ENCODE data around the gene CELF5.
"Not testable (repeated sequence)": the region's sequence is repeated elsewhere in the genome, so short reads cannot be mapped to it uniquely, and the experiment has no call there.

CELF5 gene

DNA sequence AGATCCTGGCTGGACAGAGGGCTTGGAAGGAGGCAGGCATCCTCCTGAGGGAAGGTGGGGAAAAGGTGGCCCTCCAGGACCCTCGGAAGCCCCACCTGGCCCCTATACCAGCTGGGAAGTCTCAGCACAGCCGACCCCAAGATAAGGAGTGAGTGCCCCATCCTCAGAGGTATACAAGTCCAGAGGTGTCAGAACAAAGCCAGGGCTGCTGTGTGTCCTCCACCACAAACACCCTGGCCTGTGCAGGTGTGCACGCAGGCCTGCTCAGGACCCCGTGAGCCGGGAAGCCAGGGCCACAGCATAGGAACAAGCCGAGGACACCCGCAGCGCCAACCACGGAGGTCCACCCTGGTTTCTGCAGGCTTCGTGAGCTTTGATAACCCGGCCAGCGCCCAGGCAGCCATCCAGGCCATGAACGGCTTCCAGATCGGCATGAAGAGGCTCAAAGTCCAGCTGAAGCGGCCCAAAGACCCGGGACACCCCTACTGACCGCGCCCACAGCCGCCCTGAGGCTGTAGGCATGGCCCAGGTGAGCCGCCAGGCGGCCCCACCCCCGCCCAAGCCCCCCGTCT lies 68.6 kb downstream of the CELF5 start:
- DNase-seq (ENCODE audit: low spot score): no peak

DNA sequence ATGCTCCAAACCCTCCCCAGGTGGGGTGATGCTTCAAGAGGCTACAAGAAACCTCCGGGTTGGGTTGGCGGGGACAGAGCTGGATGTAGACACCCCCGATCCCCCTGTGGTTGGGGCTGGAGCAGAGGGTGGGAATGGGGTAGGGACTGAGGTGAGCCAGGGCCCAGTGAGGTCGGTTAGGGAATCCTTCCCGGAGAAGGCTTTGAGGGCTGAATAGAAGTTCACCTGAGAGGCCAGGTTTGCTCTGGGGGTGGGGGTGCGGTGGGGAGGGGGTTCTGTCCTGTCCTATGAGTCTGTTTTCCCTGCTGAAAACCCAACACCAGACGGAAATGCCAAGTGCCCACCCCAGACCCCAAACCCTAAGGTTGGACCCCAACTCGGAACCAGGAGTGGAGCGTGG lies 69.1 kb downstream of the CELF5 start:
- no peak for DNase-seq (ENCODE audit: low spot score)

DNA sequence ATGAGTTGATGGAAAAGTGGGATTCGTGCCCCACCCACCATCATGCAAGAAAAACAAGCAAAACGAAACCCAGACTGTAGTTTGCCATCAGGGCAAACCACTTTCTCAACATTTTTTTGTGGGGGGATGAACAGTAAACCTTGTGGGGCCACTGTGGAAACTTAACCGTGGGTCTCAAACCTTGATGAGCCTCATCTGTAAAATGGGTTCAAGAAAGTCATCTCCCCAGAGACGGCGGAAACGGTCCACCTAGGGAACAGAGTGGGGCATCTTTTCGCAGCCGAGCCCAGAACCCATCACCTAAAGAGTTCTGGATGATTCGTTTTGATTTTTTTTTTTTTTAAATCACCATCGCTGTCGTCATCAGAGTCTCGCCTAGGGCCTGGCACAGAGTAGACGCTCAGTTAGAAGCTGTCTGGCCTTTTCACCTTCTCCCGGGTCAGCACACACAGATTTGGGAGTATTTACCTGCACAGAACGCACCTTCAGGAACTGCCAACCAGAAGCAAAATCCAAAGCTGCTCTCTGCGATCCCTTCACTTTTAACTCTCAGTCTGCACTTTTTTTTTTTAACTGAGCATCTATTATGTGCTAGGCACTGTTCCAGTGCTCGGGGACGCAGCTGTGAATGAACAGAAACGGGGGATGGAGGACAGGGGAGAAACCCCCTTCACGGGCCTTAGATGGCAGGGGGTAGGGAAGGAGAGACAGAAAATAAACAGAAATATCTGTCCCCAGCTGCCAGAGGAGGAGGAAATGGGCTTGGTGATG lies 69.8 kb downstream of the CELF5 start:
- DNase-seq (ENCODE audit: low spot score): no peak

DNA sequence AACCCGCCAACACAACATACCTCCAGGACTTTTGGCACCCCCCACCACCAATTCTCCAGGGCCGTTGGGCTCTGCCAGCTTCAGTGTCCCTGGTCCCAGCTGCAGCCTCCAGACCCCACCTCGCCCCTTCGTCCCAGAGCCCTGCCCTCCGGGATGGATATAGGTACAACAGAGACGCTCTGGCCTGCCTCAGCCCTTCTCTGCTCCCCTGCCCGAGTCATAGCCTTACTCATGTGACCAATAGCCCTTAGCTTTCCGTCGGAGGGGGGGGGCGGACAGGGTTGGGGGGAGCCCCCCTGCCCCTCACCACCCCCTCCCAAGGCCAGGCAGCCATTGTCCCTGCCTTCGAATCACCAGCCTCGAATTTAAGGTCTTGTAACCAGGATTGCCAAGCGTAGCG lies 71.1 kb downstream of the CELF5 start:
- no peak for DNase-seq (ENCODE audit: low spot score)

DNA sequence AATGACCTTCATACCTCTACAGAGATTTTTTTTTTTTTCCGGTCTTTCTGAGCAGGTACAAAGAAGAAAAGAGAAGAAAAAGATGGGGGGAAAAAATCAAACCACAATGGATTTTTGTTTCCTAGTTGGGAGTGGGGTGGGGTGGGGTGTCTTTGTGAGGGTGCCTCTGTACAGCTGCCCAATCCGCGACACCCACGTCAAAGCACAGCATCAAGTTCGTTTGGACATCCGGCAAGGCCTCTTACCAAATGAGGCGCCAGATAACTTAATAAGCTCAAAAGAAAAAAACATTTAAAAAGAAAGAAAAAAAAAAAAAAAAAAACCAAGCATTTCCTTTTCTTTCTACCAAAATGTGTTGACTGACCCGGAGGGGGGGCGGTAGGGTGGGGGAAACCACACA lies 71.6 kb downstream of the CELF5 start:
- no peak for DNase-seq (ENCODE audit: low spot score)

DNA sequence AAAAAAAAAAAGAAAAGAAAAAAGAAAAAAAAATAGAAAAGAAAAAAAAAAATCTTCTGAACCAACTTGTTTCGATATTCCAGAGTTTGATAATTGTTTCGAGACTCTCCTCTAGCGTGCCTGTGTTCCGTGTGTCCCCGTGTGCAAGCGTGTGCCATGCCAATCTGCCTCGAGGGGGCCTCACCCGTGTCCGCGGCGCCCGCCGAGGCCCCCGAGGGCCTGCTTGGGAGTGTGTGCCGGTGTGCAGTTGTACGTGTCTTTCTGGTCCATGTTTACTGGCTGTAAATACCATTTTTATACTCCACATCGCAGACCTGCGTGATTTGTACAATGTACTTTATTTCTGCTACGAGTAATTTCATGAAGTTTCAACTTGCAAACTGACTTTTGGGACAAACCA lies 72.0 kb downstream of the CELF5 start:
- DNase-seq (ENCODE audit: low spot score): no peak

DNA sequence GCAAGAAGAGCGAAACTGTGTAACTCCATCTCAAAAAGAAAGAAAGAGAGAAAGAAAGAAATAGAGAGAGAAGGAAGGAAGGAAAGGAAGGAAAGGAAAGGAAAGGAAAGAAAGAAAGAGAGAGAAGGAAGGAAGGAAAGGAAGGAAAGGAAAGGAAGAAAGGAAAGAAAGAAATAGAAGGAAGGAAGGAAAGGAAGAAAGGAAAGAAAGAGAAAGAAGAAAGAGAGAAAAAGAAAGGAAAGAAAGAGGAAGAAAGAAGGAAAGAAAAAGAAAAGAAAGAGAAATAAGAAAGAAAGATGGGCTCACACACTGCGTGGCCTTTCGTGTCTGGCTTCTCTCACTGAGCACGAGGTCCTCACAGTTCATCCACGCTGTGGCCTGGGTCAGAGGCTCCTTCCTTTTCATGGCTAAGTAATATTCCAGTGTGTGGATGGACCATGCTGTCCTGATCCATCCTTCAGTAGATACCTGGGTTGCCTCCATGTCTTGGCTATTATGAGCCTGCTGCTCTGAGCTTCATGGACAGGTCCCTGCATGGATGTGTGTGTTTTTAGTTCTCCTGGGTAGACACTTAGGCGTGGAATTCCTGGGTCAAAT lies 74.5 kb downstream of the CELF5 start:
- no peak for DNase-seq (ENCODE audit: low spot score)

DNA sequence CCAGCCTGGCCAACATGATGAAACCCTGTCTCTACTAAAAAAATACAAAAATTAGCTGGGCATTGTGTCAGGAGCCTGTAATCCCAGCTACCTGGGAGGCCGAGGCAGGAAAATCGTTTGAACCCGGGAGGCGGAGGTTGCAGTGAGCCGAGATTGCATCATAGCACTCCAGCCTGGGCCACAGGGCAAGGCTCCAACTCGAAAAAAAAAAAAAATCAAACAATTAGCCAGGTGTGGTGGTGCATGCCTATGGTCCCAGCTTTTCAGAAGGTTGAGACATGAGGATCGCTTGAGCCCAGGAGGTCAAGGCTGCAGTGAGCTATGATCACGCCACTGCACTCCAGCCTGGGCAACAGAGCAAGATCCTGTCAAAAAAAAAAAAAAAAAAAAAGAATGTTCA lies 76.1 kb downstream of the CELF5 start:
- DNase-seq (ENCODE audit: low spot score): not testable (repeated sequence)

DNA sequence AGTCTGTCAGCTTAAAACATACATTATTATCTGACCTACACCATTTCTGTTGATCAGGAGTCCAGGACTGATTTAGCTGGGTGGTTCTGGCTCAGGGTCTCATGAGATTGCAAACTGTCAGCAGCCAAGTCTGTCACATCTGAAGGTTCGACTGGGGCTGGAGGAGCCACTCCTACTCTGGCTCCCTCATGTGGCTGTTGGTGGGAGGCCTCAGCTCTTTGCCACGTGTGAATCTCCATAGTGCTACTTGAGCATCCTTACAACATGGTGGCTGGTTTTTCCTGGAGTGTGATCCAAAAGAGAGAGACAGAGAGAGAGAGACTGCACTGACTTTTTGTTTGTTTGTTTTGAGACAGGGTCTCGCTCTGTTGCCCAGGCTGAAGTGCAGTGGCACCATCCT lies 78.3 kb downstream of the CELF5 start:
- DNase-seq (ENCODE audit: low spot score): peak; percentile 54

DNA sequence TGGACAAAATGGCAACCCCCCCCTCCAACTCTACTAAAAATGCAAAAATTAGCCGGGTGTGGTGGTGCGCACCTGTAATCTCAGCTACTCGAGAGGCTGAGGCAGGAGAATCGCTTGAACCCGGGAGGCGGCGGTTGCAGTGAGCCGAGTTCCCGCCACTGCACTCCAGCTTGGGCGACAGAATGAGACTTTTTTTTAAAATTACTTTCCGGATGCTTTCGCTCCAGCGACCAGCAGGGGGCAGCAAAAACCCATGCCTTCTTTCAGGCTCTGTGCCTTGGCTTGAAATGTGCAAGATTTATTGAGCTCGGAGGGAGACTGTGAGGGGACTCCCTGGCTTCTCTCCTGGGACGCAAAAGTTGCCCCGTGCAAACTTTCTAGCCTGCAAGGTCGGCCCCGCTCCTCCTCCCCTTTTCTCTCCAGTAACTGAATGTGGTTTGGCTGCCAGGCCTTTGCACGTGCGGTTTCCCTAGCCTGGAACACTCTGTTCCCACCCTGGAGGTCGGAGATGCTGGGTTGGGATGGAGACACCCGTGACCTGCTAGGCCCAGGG lies 80.5 kb downstream of the CELF5 start:
- peak; percentile 68 for DNase-seq (ENCODE audit: low spot score)

DNA sequence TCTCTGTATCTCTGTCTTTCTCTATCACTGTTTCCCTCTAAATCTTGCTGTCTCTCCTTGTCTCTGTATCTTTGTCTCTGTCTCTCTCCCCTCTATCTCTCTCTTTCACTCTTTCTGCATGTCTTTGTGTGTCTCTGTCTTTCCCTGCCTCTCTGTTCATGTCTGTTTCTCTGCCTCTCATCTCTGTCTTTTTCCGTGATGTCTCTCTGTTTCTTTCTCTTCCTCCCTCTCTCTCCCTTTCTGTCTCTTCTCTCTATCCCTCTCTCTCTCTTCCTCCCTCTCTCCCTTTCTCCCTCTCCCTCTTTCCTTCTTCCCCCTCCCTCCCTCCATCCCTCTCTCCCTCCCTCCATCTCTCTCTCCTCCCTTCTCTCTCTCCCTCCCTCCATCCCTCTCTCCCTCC lies 85.3 kb downstream of the CELF5 start:
- no peak for DNase-seq (ENCODE audit: low spot score)

DNA sequence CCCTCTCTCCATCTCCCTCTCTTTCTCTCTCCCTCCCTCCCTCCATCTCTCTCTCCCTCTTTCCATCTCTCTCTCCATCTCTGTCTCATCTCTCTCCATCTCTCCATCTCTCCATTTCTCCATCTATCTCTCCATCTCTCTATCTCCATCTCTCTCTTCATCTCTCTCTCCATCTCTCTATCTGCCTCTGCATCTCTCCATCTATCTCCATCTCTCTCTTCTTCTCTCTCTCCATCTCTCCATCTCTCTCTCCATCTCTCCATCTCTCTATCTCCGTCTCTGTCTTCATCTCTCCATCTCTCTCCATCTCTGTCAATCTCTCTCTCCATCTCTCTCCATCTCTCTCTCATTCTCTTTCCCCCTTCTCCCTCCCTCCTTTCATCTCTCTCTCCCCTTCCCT lies 85.8 kb downstream of the CELF5 start:
- no peak for DNase-seq (ENCODE audit: low spot score)

DNA sequence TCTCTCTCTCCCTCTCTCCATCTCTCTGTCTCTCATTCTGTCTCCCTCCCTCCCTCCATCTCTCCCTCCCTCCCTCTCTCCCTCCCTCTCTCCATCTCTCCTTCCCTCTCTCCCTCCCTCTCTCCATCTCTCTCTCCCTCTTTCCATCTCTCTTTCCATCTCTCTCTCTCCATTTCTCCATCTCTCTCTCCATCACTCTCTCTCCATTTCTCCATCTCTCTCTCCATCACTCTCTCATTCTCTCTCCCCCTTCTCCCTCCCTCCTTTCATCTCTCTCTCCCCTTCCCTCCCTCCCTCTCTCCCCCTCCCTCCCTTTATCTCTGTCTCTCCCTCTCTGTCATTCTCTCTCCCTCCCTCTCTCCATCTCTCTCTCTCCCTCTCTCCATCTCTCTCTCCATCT lies 86.2 kb downstream of the CELF5 start:
- DNase-seq (ENCODE audit: low spot score): no peak

DNA sequence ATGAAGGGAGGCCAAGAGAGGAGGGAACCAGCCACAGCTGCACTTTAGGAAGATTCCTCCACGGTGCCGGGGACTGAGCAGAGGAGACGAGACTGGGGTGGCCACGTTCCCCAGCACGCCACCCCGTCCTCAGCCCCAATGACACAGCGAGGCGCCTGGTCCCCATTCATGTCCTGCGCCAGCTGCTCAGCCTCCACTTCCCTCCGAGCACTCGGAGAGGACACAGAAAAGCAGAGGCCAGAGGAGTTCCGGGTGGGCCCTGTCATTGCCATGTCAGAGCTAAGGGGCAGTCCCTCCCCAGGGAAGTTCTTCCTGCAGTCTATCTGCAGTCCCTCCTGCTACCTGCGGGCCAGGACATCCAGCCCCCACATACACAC lies 88.7 kb downstream of the CELF5 start:
- DNase-seq (ENCODE audit: low spot score): no peak

DNA sequence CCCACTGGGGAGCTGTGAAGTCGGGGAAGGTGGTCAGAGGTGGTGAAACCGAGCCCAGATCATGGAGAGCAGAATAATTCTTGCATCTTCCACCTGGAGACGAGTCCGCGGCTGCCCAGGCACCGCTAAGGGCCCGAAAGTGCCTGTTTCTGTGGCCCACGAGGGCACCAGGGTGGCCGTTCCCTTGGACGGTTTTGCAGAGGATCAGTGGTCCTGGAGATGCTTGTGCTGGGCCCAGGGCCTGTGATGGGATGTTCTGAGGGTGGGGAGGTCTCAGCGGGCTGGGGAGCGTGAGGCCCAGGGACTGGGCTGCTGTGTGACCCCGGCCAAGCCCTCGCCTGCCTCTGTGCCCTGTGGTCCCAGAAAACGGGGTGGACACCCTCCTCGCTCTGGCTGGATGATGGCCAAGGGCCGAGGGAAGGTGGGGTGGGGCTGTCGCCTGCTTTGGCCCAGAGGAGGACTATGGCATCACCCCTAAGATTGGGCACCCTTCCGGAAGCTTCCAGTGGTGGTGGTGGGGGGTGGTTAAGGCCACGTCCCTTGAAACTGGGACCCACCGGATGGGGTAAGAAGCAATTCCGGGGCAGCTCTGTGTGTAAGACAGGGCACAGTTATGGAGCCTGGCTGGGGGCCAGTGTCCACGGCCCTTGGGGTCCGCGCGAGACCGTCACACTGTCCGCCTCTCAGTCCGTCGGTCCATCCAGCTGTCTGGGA lies 90.7 kb downstream of the CELF5 start:
- DNase-seq (ENCODE audit: low spot score): no peak

DNA sequence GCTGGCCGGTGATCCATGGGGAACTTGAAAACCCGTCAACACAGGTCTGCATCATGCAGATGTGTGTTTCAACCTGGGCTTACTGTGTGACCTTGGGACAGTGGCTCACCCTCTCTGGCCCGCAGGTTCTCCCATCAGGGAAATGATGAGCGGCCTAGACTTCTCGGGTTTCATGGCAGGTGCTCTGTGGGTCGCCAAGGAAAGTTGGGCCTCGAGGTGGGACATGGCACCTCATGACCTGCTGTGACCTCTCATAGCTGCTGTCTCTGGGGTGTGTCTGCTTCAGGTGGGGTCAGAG lies 91.2 kb downstream of the CELF5 start:
- DNase-seq (ENCODE audit: low spot score): no peak

DNA sequence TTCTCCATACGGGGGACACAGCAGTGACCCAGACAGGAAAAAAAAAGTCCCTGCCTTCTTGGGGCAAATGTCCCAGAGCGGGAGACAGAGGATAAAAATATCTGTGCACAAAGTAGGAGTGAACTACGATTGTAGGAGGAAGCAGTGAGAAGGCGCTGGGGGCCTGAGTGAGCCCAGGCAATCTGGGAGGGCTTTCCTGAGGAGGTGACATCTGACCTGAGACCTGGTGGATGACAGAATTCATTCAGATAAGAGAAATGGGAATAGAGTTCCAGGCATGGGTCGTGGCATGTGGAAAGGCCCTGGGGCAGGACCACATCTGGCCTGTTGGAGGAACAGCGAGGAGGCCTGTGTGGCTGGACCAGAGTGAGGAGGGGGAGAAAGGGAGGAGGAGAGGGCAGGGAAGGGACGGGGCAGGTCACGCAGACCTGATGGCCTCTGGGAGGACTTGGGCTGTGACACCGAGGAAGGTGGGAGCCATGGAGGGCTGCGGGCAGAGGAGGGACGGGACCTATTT lies 91.7 kb downstream of the CELF5 start:
- no peak for DNase-seq (ENCODE audit: low spot score)

DNA sequence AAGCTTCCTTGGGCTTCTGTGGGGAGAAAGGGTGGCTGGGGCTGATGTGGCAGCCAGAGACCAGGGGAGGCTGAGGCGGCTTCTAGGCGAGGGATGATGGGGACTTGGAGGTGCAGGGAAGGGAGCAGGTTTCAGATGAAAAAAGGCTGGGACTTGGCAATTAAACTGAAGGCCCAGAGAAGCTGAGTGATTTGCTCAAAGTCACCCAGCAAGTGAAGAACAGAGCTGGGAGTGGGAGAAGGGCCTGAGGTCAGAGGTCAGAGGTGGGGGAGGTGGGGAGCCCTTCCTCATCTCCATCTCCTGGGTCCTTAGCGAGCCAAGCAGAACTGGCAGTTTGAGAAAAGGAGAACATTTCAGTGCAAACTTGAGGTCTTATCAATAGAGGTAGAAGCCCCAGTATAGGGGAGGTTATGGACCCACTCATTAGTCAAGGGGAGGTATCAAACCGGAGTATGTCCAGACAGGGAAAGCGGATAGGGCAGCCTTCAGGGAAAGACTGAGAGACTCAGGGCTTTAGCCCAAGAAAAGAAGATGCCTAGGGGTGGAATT lies 92.3 kb downstream of the CELF5 start:
- no peak for DNase-seq (ENCODE audit: low spot score)

DNA sequence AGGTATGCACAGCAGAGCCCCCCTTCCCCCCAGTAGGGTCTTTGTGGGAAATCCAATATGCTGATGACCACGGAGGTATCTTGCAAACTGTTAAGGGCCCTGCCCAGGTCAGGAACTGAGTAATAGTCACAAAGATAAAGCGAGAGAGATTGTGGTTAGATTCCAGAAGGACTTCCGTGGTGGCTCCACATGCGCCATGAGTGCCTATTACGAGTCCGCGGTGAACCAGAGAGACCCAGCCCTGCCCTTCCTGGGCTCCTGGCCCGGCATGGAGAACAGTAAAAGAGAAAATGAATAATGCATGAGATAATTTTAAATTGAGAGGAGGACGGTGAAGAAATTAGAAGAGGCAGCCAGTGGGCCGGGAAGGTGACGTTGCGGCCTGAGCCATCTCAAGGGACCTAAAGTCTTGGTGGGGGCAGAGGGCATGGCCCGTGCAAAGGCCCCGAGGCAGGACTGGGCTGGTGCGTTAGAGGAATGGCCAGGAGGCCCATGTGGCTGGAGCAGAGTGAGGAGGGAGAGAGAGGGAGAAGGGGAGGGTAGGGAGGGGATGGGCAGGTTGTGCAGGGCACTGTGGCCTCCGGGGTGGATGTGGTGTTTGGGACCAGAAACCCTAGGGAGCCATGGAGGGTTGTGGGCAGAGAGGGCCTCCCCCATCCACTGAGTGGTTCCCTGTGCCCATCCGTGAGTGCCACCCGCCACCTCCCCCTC lies 95.3 kb downstream of the CELF5 start:
- DNase-seq (ENCODE audit: low spot score): no peak

DNA sequence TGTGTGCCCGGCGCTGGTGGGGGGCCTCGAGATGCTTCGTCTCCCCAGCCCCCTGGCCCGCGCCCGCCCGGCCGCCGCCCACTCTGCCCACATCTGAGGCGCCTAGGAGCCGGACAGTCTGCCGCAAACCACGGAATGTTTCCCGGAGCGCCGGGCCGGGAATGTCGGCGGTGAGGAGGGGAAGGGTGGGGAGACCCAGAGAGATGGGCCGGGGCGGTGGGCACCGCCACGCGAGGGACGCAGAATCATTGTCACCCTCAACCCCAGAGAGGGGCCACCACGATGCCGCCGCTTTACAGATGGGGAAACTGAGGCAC lies 95.9 kb downstream of the CELF5 start:
- no peak for DNase-seq (ENCODE audit: low spot score)

DNA sequence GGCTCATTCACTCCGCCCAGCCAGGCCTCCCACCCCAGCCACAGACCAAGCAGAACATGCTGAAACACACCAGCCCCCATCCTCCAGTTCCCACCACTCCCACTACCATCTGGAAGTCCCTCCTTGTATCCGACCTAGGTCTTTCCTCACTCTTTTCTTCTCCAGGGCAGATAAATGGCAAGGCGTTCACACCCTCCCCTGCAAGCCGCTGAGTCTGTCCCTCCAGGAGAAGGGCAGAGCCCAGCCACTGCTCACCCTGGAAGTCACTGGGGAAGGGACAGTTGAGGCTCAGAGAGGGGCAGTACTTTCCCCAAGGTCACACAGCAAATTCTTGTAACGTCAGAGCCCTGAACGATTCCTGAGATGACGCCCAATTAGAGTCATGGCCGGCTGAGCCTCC lies 96.4 kb downstream of the CELF5 start:
- no peak for DNase-seq (ENCODE audit: low spot score)

DNA sequence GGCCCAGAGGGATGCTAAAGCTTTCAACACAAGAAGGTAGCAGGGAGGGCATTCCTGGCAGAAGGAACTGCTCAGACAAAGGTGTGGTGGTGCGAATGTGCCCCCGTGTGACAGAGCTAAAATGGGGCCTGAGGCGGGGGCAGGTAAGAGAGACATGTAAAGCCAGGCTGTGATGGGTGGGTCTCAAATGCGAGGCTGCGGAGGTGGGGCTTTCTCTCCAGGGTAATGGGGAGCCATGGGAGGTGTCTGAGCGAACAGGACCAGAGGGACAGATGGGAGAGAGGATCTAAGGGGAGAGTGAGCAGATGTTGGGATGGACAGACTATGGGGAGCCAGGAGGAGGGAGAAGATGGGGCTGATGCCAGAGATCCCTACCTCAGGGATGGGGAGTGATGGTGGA lies 97.2 kb downstream of the CELF5 start:
- DNase-seq (ENCODE audit: low spot score): no peak
